Measurements from ENCODE around the gene GPX4.

GRCh38 chr19:1066748-1067340 is 37.0 kb upstream of the GPX4 start, which contains the start of gene ARHGAP45:
- TF ChIP-seq CTCF (IDR thresholded peaks at IDR 0.05; ENCODE audit: borderline replicate concordance, extremely low read depth, low read length, poor library complexity, severe bottlenecking) (no peak), EZH2 (IDR thresholded peaks at IDR 0.05; ENCODE audit: borderline replicate concordance, low read depth, low read length, severe bottlenecking) (no peak)
